ENCODE results near the gene TEX13D. TPM values are rescaled to one million over a fixed set of nuclear protein-coding genes. Genes with fewer than 3 reads are reported as not detected.
A peak's percentile ranks its signal among the peaks of the same experiment; 100 is the strongest.

Gene TEX13D
- total and polyA plus RNA-seq, 2 donors from 2014 or later = not detected

DNA sequence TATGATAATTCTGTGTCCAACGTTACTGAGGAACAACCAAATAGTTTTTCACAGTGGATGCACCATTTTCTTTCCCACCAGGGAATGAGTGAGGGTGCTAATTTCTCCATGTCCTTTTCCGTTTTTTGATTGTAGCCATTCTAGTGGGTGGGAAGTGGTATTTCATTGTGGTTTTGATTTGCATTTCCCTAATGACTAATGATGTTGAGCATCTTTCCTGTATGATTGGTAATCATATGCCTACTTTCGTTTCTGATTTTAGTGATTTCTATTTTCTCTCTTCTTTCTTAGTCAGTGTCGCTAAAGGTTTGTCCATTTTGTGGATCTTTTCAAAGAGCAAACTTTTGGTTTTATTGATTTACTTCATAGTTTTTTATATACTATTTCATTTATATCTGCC, 32.1 kb upstream of the TEX13D start:
- DNase-seq (no peak), FAIRE-seq (no peak)
- intact Hi-C loops (cut with DNase I) = no loop called here
- Histone ChIP-seq H3K4me1 (ENCODE audit: control insufficient read depth in 2 of 3, insufficient read depth in 2 of 3, low read depth in 1 of 3, low read length in 3 of 3) (no peaks in the 10 kb centered on the region), H3K9ac (ENCODE audit: low read length in 3 of 3) (no peak overlapping the region), H3K4me3 (ENCODE audit: low read length in 3 of 3) (no peak overlapping the region), H3K36me3 (ENCODE audit: control insufficient read depth in 2 of 3, insufficient read depth in 3 of 3, low read length in 3 of 3) (no peaks in the 10 kb centered on the region), H3K27ac (ENCODE audit: low read depth in 2 of 2, low read length in 2 of 2) (no peak overlapping the region), H3K27me3 (ENCODE audit: control insufficient read depth, insufficient read depth, low read length) (no peaks in the 10 kb centered on the region), H3K9me3 (ENCODE audit: control insufficient read depth in 2 of 3, insufficient read depth in 1 of 3, low read length in 3 of 3) (no peaks in the 10 kb centered on the region)
- TF ChIP-seq, protein P1, sequence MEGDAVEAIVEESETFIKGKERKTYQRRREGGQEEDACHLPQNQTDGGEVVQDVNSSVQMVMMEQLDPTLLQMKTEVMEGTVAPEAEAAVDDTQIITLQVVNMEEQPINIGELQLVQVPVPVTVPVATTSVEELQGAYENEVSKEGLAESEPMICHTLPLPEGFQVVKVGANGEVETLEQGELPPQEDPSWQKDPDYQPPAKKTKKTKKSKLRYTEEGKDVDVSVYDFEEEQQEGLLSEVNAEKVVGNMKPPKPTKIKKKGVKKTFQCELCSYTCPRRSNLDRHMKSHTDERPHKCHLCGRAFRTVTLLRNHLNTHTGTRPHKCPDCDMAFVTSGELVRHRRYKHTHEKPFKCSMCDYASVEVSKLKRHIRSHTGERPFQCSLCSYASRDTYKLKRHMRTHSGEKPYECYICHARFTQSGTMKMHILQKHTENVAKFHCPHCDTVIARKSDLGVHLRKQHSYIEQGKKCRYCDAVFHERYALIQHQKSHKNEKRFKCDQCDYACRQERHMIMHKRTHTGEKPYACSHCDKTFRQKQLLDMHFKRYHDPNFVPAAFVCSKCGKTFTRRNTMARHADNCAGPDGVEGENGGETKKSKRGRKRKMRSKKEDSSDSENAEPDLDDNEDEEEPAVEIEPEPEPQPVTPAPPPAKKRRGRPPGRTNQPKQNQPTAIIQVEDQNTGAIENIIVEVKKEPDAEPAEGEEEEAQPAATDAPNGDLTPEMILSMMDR (IDR thresholded peaks at IDR 0.05; ENCODE audit: borderline replicate concordance, extremely low read depth, insufficient read depth) = no peak

DNA sequence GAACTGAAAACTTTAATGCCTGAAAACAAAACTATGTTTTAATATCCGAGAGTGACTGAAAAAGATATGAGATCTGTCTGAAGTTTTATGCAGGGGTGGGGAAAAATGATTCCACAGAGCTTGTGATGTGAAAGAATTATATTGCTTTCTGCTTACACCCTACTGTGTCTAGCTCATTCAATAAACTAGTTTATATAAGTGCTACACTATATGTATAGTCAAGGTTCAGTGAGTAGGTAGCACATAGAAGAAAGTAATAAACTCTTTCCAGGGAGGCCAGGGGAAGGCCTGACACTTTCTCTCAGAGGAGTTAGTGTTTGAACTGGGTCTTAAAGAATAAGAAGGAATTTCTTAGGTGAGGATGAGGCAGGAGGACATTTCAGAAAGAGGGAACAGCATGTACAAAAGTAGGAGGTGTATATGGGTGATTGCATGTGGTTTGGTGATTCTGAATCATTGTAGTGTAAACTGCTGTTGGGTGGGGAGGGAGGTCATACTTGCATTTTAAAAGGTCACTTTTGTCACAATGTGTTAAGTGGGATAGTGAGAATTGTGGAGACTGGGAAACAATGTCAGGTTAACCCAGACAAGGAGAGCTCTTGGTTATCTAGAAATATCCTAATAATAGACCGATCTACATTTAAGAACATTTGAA, 25.1 kb upstream of the TEX13D start:
- H3K9ac ChIP-seq (ENCODE audit: low read length in 3 of 3) = no peak overlapping the region
- intact Hi-C loops (cut with DNase I) = no loop called here
- DNase-seq = peak in 1 of 5 donors; percentile 26

DNA sequence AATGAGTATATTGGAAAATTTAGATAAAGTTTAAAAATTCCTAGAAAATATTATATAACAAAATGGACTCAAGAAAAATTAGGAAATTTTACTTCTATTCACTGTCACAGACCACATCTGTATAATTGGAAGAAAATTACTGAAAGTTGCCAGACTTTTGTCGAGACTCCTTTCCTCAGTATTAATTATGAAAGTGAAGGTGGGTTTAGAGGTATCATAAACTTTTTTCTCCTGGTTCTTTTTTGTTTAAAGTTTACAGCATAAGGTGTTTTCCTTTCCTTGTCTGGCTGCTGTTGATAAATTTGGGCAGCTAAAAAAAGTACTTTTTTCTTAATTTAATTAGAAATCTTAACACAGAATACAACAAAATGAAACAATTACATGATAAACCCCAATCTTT, 6.7 kb upstream of the TEX13D start:
- no peak overlapping the region for H3K9ac ChIP-seq (ENCODE audit: low read length in 3 of 3)
- FAIRE-seq (peak; percentile 63), DNase-seq (no peak)
- no peaks in the 10 kb centered on the region for H3K36me3 ChIP-seq (ENCODE audit: control insufficient read depth in 2 of 3, insufficient read depth in 3 of 3, low read length in 3 of 3)
- intact Hi-C loops (cut with DNase I) = no loop called here
- TF ChIP-seq, protein P1 (IDR thresholded peaks at IDR 0.05; ENCODE audit: borderline replicate concordance, extremely low read depth, insufficient read depth) = no peak
- H3K4me1 ChIP-seq (ENCODE audit: control insufficient read depth in 2 of 3, insufficient read depth in 2 of 3, low read depth in 1 of 3, low read length in 3 of 3) = no peaks in the 10 kb centered on the region
- H3K27ac ChIP-seq (ENCODE audit: low read depth in 2 of 2, low read length in 2 of 2) = no peak overlapping the region
- H3K27me3 ChIP-seq (ENCODE audit: control insufficient read depth, insufficient read depth, low read length) = no peaks in the 10 kb centered on the region
- no peaks in the 10 kb centered on the region for H3K9me3 ChIP-seq (ENCODE audit: control insufficient read depth in 2 of 3, insufficient read depth in 1 of 3, low read length in 3 of 3)
- H3K4me3 ChIP-seq (ENCODE audit: low read length in 3 of 3) = no peak overlapping the region

More for the DNA sequence above, 25.1 kb upstream of the TEX13D start:
- Histone ChIP-seq H3K36me3 (ENCODE audit: control insufficient read depth in 2 of 3, insufficient read depth in 3 of 3, low read length in 3 of 3) (no peaks in the 10 kb centered on the region), H3K4me3 (ENCODE audit: low read length in 3 of 3) (no peak overlapping the region), H3K4me1 (ENCODE audit: control insufficient read depth in 2 of 3, insufficient read depth in 2 of 3, low read depth in 1 of 3, low read length in 3 of 3) (no peaks in the 10 kb centered on the region), H3K27me3 (ENCODE audit: control insufficient read depth, insufficient read depth, low read length) (no peaks in the 10 kb centered on the region), H3K27ac (ENCODE audit: low read depth in 2 of 2, low read length in 2 of 2) (no peak overlapping the region), H3K9me3 (ENCODE audit: control insufficient read depth in 2 of 3, insufficient read depth in 1 of 3, low read length in 3 of 3) (no peaks in the 10 kb centered on the region)
- TF ChIP-seq, protein P1 (IDR thresholded peaks at IDR 0.05; ENCODE audit: borderline replicate concordance, extremely low read depth, insufficient read depth) = no peak
- FAIRE-seq = no peak

DNA sequence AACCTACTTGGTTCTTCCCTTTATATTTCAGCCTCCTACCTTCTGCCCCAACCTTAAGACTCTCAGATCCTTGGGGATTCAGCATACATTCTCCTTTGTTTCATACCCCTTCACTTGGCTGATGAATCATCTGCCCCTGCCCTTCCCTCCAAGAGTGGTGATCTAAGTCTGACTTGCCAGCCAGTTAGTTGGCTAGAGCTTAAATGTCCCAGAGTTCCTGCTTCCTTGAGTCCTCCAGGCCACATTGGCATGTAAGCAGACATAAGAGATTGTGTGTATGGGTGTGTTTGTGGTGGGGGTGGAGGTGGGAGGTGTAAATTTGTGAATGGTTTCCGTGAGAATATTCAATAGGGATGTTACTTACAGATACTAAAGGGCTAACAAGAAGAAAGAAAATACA, 3.7 kb upstream of the TEX13D start:
- DNase-seq (no peak), FAIRE-seq (no peak)
- no peak overlapping the region for H3K4me3 ChIP-seq (ENCODE audit: low read length in 3 of 3)

More for the DNA sequence above, 3.7 kb upstream of the TEX13D start:
- intact Hi-C loops (cut with DNase I) = no loop called here
- Histone ChIP-seq H3K9ac (ENCODE audit: low read length in 3 of 3) (no peak overlapping the region), H3K27me3 (ENCODE audit: control insufficient read depth, insufficient read depth, low read length) (no peaks in the 10 kb centered on the region), H3K27ac (ENCODE audit: low read depth in 2 of 2, low read length in 2 of 2) (no peak overlapping the region), H3K4me1 (ENCODE audit: control insufficient read depth in 2 of 3, insufficient read depth in 2 of 3, low read depth in 1 of 3, low read length in 3 of 3) (no peaks in the 10 kb centered on the region), H3K36me3 (ENCODE audit: control insufficient read depth in 2 of 3, insufficient read depth in 3 of 3, low read length in 3 of 3) (no peaks in the 10 kb centered on the region), H3K9me3 (ENCODE audit: control insufficient read depth in 2 of 3, insufficient read depth in 1 of 3, low read length in 3 of 3) (no peaks in the 10 kb centered on the region)
- TF ChIP-seq, protein P1 (IDR thresholded peaks at IDR 0.05; ENCODE audit: borderline replicate concordance, extremely low read depth, insufficient read depth) = no peak

Data from kidney (tissue), 14 donors.